G401 (cell line): Measurements from ENCODE around the gene MTHFD2L. TPM values are rescaled to one million over a fixed set of nuclear protein-coding genes. Genes with fewer than 3 reads are reported as not detected.
A peak's percentile ranks its signal among the peaks of the same experiment; 100 is the strongest.
"Not testable (repeated sequence)": the region's sequence is repeated elsewhere in the genome, so short reads cannot be mapped to it uniquely, and the experiment has no call there.

Experiments used
- DNase-seq: peaks from one replicate; pipeline ENCODE4 v3.0.0-alpha.2; 2015; ENCODE audit warnings: low spot score
- in situ Hi-C: cut with HindIII; loops from 2 replicates; pipeline ENCODE4 v1.10.0; 2016; ENCODE audit warnings: low sequenced_read_pairs, mixed read lengths
- total RNA-seq: library from RNA; depleted of rRNA; stranded (reverse); fragments of >200 nt; shearing (Covaris generic); gene quantifications from 2 replicates; pipeline ENCODE4 v1.2.3, GENCODE V29; 2014

The MTHFD2L gene
- total RNA-seq, 1 experiment from 2014 or later, result 19.4 TPM

DNA sequence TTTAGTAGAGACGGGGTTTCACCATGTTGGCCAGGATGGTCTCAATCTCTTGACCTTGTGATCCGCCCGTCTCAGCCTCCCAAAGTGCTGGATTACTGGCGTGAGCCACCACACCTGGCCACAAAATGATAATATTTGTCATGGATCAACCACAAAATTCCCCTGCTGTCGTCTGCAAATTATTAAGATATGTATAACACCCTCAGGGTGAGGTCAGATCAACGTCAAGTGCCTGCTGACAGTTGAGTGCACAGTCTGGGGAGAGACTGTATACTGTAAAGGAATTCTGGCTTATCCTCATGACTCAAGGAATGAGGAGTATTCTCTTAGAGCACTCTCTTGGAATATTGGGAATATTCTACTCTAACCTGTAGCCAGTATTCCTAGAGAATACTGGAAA lies 161.6 kb downstream of the MTHFD2L start:
- in situ Hi-C loops, result no loop called here
- DNase-seq, result no peak

GRCh38 chr4:74320559-74321118 lies 162.7 kb downstream of the MTHFD2L start:
- in situ Hi-C loops, result no loop called here
- peak; percentile 4 for DNase-seq

- DNase-seq, result no peak
- in situ Hi-C loops, result no loop called here
Measured at GRCh38 chr4:74322301-74322700, 164.4 kb downstream of the MTHFD2L start.

DNA sequence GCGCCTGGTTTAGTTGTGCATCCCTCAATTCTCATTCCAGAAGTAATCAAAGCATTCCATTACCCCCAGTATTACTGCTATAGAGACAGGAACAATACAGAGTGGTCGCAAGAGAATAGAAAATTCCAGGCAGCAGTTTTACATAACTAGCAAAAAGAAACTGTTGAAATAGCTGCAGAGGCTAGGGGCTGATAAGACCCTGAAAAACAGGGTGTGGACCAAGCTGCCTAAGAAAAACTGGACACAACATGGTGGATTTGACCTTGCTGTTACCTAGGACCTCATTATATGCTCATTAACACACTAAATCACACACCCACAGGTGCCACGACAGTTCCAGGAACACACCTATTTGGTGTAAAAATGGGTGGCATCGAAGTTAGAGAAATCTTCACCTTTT lies 165.7 kb downstream of the MTHFD2L start:
- in situ Hi-C loops, result no loop called here
- no peak for DNase-seq

DNA sequence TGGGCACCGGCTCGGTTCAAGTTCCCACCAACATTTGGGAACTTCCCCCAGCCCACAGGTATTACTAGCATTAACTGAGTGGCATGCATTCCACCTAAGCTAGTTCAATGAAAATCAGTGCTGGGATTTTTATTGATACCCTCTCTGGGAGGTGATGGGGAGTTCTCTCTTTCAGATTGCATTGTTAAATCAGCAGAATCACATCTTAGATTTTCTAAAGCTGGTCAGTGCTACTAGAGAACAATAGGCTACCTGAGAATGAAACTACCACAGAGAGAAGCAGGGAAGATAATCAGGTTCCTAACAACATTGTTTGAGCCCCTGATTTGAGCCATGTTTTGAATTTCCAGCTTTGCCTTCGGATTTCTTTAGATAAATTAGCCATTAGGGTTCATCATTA lies 166.3 kb downstream of the MTHFD2L start:
- DNase-seq, result no peak
- in situ Hi-C loops, result no loop called here

GRCh38 chr4:74325886-74326285 lies 168.0 kb downstream of the MTHFD2L start:
- no peak for DNase-seq
- in situ Hi-C loops, result no loop called here

GRCh38 chr4:74327762-74328161 lies 169.8 kb downstream of the MTHFD2L start:
- DNase-seq, result no peak
- in situ Hi-C loops, result no loop called here

DNA sequence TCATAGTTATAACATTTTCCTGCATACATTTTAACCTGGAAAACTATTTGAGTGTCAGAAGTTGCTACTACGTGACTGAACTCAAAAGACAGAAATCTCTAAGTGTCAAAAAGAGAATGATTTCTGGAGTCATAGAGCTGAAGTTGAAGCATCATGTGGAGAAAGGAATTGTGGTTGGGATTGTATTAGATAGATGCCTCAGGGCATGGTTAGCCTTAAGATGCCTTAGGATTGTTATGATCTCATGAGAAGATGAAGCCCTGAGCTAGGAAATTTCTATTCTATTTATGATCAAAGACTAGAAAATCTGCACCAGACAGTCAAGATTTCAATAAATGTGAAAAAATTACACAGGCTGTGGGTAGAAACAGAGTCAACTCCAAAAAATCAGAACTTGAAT lies 170.6 kb downstream of the MTHFD2L start:
- in situ Hi-C loops, result no loop called here
- no peak for DNase-seq

- DNase-seq, result no peak
- in situ Hi-C loops, result no loop called here
Measured at GRCh38 chr4:74329307-74329706, 171.4 kb downstream of the MTHFD2L start.

- in situ Hi-C loops, result no loop called here
- DNase-seq, result no peak
Measured at GRCh38 chr4:74330295-74330750, 172.4 kb downstream of the MTHFD2L start.

DNA sequence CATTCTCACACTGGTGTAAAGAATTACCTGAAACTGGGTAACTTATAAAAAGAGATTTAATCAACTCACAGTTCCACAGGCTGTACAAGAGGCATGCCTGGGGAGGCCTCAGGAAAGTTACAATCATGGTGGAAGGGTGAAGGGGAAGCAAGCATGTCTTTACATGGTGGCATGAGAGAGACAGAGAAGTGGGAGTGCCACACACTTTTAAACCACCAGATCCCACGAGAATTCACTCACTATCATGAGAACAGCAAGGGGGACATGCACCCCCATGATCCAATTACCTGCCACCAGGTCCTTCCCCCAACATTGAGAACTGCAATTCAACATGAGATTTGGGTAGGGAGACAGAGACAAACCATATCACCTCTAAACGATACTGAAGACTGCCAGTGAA lies 173.3 kb downstream of the MTHFD2L start:
- in situ Hi-C loops, result no loop called here

GRCh38 chr4:74331944-74332343 lies 174.0 kb downstream of the MTHFD2L start:
- DNase-seq, result no peak
- in situ Hi-C loops, result no loop called here

More for the DNA sequence above, 173.3 kb downstream of the MTHFD2L start:
- DNase-seq, result no peak

DNA sequence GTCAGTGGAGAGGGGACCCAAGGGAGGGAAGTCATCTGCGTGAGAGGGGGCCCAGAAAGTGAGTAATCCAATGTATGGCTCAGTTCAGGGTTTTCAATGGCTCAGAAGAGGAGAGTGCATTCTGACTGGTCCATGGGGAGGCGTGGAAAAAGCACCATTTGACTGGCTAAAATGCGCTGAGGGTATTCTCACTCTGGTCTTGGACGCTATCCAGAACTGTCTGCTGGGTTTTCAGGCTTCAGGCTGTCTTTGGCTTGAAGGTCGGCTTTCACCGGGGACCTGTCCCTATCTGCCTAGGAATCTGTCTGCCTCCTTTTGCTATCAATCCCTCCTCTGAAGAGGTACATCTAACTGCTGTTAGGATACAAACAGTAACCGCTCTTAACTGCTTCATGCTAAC lies 176.7 kb downstream of the MTHFD2L start:
- in situ Hi-C loops, result no loop called here
- DNase-seq, result no peak

- DNase-seq, result no peak
- in situ Hi-C loops, result no loop called here
Measured at GRCh38 chr4:74335341-74336021, 177.6 kb downstream of the MTHFD2L start.

GRCh38 chr4:74338792-74339333 lies 180.9 kb downstream of the MTHFD2L start:
- DNase-seq, result no peak
- in situ Hi-C loops, result no loop called here

- no peak for DNase-seq
- in situ Hi-C loops, result no loop called here
Measured at GRCh38 chr4:74339501-74339900, 181.6 kb downstream of the MTHFD2L start.

DNA sequence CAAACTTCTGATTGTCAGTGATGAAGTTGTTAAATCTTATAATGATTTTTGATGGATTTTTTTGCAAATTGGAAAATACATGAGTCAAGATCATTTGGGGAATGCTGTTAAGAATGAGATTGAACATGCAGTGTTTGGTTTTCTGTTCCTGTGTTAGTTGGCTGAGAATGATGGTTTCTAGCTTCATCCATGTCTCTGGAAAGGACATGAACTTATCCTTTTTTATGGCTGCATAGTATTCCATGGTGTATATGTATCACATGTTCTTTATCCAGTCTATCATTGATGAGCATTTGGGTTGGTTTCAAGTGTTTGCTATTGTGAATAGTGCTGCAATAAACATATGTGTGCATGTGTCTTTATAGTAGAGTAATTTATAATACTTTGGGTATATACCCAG lies 182.5 kb downstream of the MTHFD2L start:
- in situ Hi-C loops, DNase-seq: not testable (repeated sequence)

DNA sequence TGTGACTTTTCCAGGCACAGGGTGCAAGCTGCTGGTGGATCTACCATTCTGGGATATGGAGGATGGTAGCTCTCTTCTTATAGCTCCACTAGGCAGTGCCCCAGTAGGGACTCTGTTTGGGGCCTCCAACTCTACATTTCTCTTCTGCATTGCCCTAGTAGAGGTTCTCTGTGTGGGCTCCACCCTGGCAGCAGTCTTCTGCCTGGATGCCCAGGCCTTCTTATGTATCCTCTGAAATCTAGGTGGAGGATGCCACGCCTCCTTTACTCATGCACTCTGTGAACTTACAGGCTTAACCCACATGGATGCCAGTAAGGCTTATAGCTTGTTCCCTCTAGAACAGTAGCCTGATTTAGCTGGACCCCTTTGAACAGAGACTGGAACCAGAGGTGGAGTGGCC lies 186.1 kb downstream of the MTHFD2L start:
- DNase-seq, result no peak
- in situ Hi-C loops, result no loop called here
